Measurements from ENCODE around the gene EFHC2. TPM values are rescaled to one million over a fixed set of nuclear protein-coding genes. Genes with fewer than 3 reads are reported as not detected.

EFHC2 gene
- total RNA-seq, 2 experiments from 2014 or later: 0.77 to 0.79 TPM

DNA sequence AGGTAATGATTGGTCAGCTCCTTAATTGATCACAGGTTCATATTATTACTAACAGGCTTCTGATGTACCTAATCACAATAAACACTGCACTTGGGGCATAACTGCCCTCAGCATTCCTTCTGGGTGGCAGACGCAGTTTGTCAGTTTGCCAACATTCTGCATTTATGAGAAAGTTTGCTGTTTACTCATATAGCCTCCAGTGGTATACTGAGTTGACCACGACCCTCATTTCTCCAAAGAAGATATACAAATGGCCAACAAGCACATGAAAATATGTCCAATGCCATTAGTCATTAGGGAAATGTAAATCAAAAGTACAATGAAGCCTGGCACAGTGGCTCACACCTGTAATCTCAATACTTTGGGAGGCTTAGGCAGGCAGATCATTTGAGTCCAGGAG lies 26.3 kb downstream of the EFHC2 start:
- Mint-ChIP-seq H3K4me3 (no peak overlapping the region), H3K27ac (no peak overlapping the region), H3K27me3 (ENCODE audit: low read depth) (no peaks in the 10 kb centered on the region), H3K4me1 (ENCODE audit: low read depth) (peaks cover 20% of the 10 kb centered on the region), H3K9me3 (no peaks in the 10 kb centered on the region), H3K36me3 (ENCODE audit: low read depth) (no peaks in the 10 kb centered on the region)
- CTCF ChIA-PET: no interaction called here
- DNase-seq: no peak
- intact Hi-C loops (cut with micrococcal nuclease): no loop called here

DNA sequence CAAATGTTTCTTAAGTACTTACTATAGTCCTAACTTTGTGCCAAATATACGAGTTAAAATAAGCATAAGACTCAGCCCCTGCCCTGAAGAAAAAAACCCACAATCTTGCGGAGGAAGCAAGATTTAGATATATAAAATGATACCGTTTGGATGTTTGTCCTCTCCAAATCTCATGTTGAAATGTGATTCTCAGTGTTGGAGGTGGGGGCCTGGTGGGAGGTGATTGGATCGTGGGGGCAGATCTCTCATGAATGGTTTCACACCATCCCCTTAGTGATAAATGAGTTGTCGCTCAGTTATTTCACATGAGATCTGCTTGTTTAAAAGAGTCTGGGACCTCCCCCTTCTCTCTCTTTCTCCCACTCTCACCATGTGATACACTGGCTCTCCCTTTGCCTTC lies 28.7 kb downstream of the EFHC2 start:
- Mint-ChIP-seq H3K4me1 (ENCODE audit: low read depth) (peaks cover 25% of the 10 kb centered on the region), H3K27ac (no peak overlapping the region), H3K36me3 (ENCODE audit: low read depth) (no peaks in the 10 kb centered on the region), H3K27me3 (ENCODE audit: low read depth) (no peaks in the 10 kb centered on the region), H3K9me3 (no peaks in the 10 kb centered on the region), H3K4me3 (no peak overlapping the region)
- intact Hi-C loops (cut with micrococcal nuclease): loop anchor here (5.0 kb wide), 1 partner anchor 68 kb away; no protein-coding TSS in a partner anchor
- CTCF ChIA-PET: no interaction called here
- DNase-seq: no peak

DNA sequence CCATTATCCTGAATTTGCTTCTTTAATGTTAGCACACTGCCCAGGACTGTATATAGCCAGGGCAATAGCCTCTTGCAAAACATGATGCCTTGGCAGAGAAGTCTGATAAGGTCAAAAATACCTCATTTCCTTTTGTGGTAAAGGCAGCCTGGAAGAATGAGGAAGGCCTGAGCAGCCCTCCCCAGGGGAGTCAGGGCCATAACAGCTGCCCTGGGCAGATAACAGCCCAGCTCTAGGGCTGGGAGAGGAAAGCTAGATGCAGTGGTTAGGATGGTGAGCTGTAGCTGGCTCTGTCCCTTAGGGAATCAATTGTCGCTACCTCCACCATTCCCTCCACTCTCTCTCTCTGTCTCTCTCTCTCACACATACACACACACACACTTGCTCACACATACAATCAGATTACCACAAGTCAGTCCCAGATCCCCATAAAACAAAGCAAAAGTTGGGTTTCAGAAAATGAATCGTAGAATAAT lies 29.2 kb downstream of the EFHC2 start:
- Mint-ChIP-seq H3K27me3 (ENCODE audit: low read depth) (no peaks in the 10 kb centered on the region), H3K4me3 (no peak overlapping the region), H3K9me3 (no peaks in the 10 kb centered on the region), H3K36me3 (ENCODE audit: low read depth) (no peaks in the 10 kb centered on the region), H3K27ac (peak overlapping the region; percentile 51), H3K4me1 (ENCODE audit: low read depth) (peaks cover 26% of the 10 kb centered on the region)
- DNase-seq: peak; percentile 9
- intact Hi-C loops (cut with micrococcal nuclease): loop anchor here (5.0 kb wide), 1 partner anchor 67 kb away; no protein-coding TSS in a partner anchor
- CTCF ChIA-PET: no interaction called here

DNA sequence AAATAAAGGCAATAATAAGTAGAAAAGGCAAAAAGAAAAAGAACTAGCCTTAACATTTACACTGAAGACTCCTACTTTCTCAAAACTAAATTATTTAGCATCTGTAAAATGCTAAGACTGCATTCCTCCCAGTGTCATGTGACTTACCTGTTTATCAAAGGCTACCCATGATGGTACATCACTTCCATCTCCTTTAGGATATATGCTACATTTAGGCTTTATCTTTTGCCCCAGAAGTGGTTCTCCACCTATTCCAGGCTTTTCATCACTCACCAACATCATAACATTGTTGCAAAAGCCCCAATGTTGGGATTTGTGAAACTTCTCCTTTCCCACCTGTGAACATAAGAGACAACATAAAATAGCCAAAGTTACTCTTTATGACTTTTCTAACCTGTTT lies 31.1 kb downstream of the EFHC2 start:
- CTCF ChIA-PET: no interaction called here
- no peaks in the 10 kb centered on the region for H3K27me3 Mint-ChIP-seq (ENCODE audit: low read depth)
- H3K9me3 Mint-ChIP-seq: no peaks in the 10 kb centered on the region
- no peaks in the 10 kb centered on the region for H3K36me3 Mint-ChIP-seq (ENCODE audit: low read depth)
- no peak for DNase-seq
- intact Hi-C loops (cut with micrococcal nuclease): loop anchor here (5.0 kb wide), 1 partner anchor 65 kb away; no protein-coding TSS in a partner anchor
- no peak overlapping the region for H3K4me3 Mint-ChIP-seq
- H3K27ac Mint-ChIP-seq: no peak overlapping the region
- H3K4me1 Mint-ChIP-seq (ENCODE audit: low read depth): peaks cover 27% of the 10 kb centered on the region

DNA sequence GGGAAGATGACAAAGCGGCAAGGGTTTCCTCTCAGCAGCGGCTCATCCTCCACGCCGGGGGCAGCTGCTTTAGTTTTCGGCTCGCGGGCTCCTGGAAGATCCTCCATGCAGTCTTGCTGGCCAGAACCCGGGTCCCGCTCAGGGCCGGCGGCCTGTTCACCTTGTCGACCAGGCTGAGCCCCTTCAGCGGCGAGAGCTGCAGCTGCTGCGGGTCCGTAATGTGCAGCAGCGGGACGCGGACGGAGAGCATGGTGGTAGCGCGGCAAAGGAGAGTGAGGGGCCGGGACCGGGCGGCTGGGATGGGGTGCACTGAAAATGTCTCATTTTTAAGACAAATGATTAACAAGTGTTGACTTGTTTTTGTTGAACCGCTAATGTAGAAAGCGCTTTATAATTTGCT lies 33.2 kb downstream of the EFHC2 start:
- Mint-ChIP-seq H3K9me3 (no peaks in the 10 kb centered on the region), H3K27ac (peak overlapping the region; percentile 36), H3K4me3 (peak overlapping the region; percentile 69), H3K27me3 (ENCODE audit: low read depth) (no peaks in the 10 kb centered on the region), H3K36me3 (ENCODE audit: low read depth) (no peaks in the 10 kb centered on the region), H3K4me1 (ENCODE audit: low read depth) (peaks cover 27% of the 10 kb centered on the region)
- intact Hi-C loops (cut with micrococcal nuclease): loop anchor here (5.0 kb wide), 1 partner anchor 63 kb away; no protein-coding TSS in a partner anchor
- CTCF ChIA-PET: no interaction called here
- no peak for DNase-seq

DNA sequence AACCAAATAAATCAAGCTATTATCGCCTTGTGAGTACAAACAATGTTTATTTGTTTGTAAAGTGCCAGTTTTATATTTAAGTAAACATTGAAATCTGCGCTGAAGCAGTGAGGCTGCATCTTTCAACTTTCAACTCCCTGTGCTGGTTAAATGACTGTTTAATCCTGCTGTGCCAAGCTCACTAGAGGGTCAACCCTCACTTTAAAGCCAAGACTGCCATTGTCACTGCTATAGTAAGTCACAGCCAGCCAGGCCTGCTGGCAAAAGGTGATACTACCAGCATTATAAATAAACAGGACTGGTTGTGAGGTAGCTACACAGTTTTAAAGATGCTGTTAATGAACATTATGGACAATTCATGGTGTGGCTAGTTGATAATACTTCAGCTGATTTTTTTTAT lies 34.6 kb downstream of the EFHC2 start:
- CTCF ChIA-PET: no interaction called here
- Mint-ChIP-seq H3K27ac (no peak overlapping the region), H3K36me3 (ENCODE audit: low read depth) (no peaks in the 10 kb centered on the region), H3K9me3 (no peaks in the 10 kb centered on the region), H3K27me3 (ENCODE audit: low read depth) (no peaks in the 10 kb centered on the region), H3K4me3 (no peak overlapping the region), H3K4me1 (ENCODE audit: low read depth) (peaks cover 15% of the 10 kb centered on the region)
- intact Hi-C loops (cut with micrococcal nuclease): no loop called here
- DNase-seq: no peak

DNA sequence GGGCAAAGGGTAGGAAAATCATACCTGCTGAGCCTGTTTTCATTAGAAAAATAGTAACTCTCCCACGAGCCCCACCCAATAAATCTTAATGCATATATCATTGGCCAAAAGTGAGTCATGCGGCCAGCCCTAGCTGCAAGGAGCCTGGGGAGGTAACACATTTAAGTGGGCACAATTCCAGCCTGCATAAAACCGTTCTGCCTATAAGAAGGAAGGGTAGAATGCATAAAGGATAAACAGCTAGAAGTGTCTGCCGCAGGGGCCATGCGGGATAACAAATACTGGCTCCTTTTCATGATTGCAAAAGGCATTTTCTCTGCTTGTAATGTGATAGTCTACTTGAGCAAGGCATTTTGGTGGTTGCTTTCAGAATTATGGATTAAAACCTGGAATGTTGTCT lies 37.1 kb downstream of the EFHC2 start:
- peaks cover 5% of the 10 kb centered on the region for H3K4me1 Mint-ChIP-seq (ENCODE audit: low read depth)
- H3K27ac Mint-ChIP-seq: no peak overlapping the region
- H3K4me3 Mint-ChIP-seq: no peak overlapping the region
- H3K27me3 Mint-ChIP-seq (ENCODE audit: low read depth): no peaks in the 10 kb centered on the region
- intact Hi-C loops (cut with micrococcal nuclease): no loop called here
- DNase-seq: no peak
- CTCF ChIA-PET: no interaction called here
- H3K36me3 Mint-ChIP-seq (ENCODE audit: low read depth): no peaks in the 10 kb centered on the region
- H3K9me3 Mint-ChIP-seq: no peaks in the 10 kb centered on the region

DNA sequence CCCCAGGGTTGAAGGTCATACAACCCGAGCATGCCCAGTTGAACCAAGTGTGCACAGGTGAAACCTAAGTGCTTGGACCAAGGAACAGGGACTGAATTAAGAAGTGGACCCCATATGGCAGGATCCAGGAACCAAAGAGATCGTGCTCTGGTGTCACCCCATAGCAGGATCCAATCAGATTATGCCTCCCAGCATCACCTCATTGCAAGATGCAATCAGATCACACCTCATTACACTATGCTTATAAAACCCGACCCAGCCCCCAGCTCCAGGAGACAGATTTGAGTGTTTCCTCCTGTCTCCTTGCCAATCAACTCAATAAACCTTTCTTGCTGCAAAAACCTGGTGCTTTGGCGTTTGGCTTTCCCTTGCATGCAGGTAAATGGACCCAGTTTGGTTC lies 37.6 kb downstream of the EFHC2 start:
- Mint-ChIP-seq H3K27ac (no peak overlapping the region), H3K9me3 (no peaks in the 10 kb centered on the region), H3K4me3 (no peak overlapping the region), H3K36me3 (ENCODE audit: low read depth) (no peaks in the 10 kb centered on the region), H3K27me3 (ENCODE audit: low read depth) (no peaks in the 10 kb centered on the region), H3K4me1 (ENCODE audit: low read depth) (peaks cover 4% of the 10 kb centered on the region)
- DNase-seq: no peak
- intact Hi-C loops (cut with micrococcal nuclease): no loop called here
- CTCF ChIA-PET: no interaction called here

DNA sequence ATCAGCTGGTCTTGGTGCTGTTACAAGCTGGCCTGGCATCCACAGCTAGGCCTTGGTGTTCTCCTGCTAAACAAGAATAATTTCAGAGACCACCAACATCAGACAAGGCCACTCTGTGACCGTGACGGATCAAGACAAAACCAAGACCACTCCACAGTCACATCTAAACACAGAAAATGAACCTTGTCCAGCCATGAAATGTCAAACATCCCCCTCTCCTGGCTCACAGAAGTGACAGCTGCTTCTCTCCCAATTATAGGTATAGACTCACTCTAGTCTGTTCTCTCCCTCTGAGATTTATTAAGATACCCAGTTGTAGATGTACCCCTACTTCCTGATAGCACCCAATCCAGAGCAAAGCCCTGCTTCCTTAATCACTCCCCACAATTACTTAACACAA lies 40.4 kb downstream of the EFHC2 start:
- H3K4me3 Mint-ChIP-seq: no peak overlapping the region
- H3K27me3 Mint-ChIP-seq (ENCODE audit: low read depth): no peaks in the 10 kb centered on the region
- intact Hi-C loops (cut with micrococcal nuclease): no loop called here
- DNase-seq: no peak
- H3K27ac Mint-ChIP-seq: no peak overlapping the region
- peaks cover 2% of the 10 kb centered on the region for H3K4me1 Mint-ChIP-seq (ENCODE audit: low read depth)
- no peaks in the 10 kb centered on the region for H3K9me3 Mint-ChIP-seq
- H3K36me3 Mint-ChIP-seq (ENCODE audit: low read depth): no peaks in the 10 kb centered on the region
- CTCF ChIA-PET: no interaction called here

DNA sequence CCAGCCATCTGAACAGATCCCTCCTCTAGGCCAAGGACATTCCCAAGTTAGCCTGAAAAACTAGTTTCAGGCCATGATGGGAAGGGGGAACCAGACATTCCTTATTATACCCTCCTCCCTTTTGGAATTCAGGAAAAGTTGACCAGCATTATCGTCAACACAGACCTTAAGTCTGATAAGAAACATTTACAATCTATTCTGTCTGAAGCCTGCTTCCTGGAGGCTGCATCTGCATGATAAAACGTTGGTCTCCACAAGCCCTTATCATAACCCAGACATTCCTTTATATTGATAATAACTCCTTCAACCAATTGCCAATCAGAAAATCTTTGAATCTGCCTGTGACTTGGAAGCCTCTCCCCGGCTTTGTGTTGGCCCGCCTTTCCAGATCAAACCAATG lies 44.3 kb downstream of the EFHC2 start:
- Mint-ChIP-seq H3K4me3 (no peak overlapping the region), H3K27me3 (ENCODE audit: low read depth) (no peaks in the 10 kb centered on the region), H3K4me1 (ENCODE audit: low read depth) (peaks cover 2% of the 10 kb centered on the region), H3K36me3 (ENCODE audit: low read depth) (no peaks in the 10 kb centered on the region), H3K27ac (no peak overlapping the region), H3K9me3 (no peaks in the 10 kb centered on the region)
- no peak for DNase-seq
- CTCF ChIA-PET: no interaction called here
- intact Hi-C loops (cut with micrococcal nuclease): no loop called here

DNA sequence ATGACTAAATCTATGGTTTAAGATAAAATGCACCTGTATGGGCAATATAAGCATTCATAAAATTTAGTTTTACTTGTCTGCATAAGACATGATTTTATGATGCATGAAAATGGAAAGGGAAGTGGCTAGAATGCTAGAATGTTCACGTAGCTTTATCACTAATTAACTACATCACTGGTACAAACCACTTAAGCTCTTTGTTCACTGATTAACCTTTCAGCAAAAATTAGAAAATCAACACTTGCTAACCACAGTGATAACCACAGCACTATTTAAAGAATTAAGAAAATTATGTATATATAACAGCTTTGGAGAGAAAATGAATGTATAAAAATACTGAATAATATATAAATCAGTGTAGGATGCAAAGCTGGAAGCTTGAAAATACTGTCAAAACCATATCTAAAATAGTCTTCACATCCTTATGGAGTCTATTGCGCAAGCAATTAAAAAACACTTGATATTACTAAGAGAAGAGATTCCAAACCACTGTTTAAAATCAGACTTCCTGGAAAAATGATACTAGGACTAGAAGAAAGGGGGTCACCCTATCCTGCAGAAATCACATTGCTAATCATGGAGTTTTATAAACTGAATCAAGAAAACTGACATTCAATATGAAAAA lies 51.9 kb downstream of the EFHC2 start:
- Mint-ChIP-seq H3K27me3 (ENCODE audit: low read depth) (no peaks in the 10 kb centered on the region), H3K27ac (no peak overlapping the region), H3K4me3 (no peak overlapping the region), H3K4me1 (ENCODE audit: low read depth) (no peaks in the 10 kb centered on the region), H3K9me3 (no peaks in the 10 kb centered on the region), H3K36me3 (ENCODE audit: low read depth) (no peaks in the 10 kb centered on the region)
- CTCF ChIA-PET: no interaction called here
- intact Hi-C loops (cut with micrococcal nuclease): no loop called here
- DNase-seq: no peak

DNA sequence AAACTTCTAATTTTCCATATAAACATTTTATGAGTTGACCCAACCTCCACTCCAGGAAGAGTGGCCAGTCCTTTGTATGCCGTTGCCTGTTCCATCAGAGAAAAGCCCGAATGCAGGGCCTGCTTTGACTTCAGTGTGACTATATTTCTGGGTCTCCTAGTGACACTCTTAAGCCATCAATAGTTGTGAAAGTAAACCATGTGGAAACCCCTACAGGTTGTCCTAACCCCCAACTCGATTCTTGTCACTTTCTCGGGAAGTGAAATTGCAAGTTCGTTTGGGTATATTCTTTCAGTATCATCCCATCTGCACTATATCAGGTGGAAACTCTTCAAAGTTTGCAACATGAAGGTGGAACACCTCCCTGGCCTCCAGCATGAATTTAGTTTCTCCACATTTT lies 52.8 kb downstream of the EFHC2 start:
- H3K27me3 Mint-ChIP-seq (ENCODE audit: low read depth): no peaks in the 10 kb centered on the region
- no peak overlapping the region for H3K27ac Mint-ChIP-seq
- no peak overlapping the region for H3K4me3 Mint-ChIP-seq
- no peak for DNase-seq
- CTCF ChIA-PET: no interaction called here
- H3K9me3 Mint-ChIP-seq: no peaks in the 10 kb centered on the region
- H3K4me1 Mint-ChIP-seq (ENCODE audit: low read depth): no peaks in the 10 kb centered on the region
- H3K36me3 Mint-ChIP-seq (ENCODE audit: low read depth): no peaks in the 10 kb centered on the region
- intact Hi-C loops (cut with micrococcal nuclease): no loop called here

DNA sequence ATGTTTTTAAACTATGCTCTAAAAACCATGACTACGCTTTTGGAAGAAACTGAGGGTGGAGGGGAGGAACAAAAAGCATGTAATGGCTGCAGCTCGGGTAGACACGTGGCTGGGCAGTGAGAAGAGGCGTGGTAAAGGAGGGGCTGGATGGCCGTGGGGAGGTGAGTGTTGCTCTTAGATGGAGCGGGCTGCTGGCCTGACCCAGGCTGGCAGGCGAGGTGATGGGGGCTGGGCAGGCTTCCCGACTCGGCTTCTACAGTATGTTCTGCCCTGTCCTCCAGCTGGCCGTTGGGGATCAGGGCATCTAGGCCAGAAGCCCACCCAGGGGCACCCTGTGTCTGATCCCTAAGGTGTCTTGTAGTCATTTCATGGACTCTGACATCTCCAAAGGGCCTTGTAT lies 60.7 kb downstream of the EFHC2 start:
- H3K36me3 Mint-ChIP-seq (ENCODE audit: low read depth): no peaks in the 10 kb centered on the region
- CTCF ChIA-PET: no interaction called here
- DNase-seq: no peak
- H3K27ac Mint-ChIP-seq: no peak overlapping the region
- no peaks in the 10 kb centered on the region for H3K4me1 Mint-ChIP-seq (ENCODE audit: low read depth)
- no peak overlapping the region for H3K4me3 Mint-ChIP-seq
- intact Hi-C loops (cut with micrococcal nuclease): no loop called here
- no peaks in the 10 kb centered on the region for H3K9me3 Mint-ChIP-seq
- H3K27me3 Mint-ChIP-seq (ENCODE audit: low read depth): no peaks in the 10 kb centered on the region

Data from activated naive CD4-positive, alpha-beta T cell treated with anti-CD3 and anti-CD28 coated beads for 36 hours (primary cell).